GM12878 (cell line): ENCODE data around the gene POMC. TPM values are rescaled to one million over a fixed set of nuclear protein-coding genes. Genes with fewer than 3 reads are reported as not detected.

Experiments
- ASH2L ChIP-seq: fragments of 300-600, 200-600 bp; sonication (generic); IDR thresholded peaks from 2 replicates; pipeline ENCODE4 v1.6.1; 2017; ENCODE audit warnings: low read depth, mild to moderate bottlenecking, borderline replicate concordance
- ATF2 ChIP-seq: IDR thresholded peaks from 2 replicates; pipeline ENCODE4 v1.6.1; 2012; ENCODE audit warnings: low read length, inconsistent platforms
- ATF3 ChIP-seq: IDR thresholded peaks from 2 replicates; pipeline ENCODE4 v1.6.1; 2011; ENCODE audit warnings: low read depth, mild to moderate bottlenecking, low read length, moderate library complexity, borderline replicate concordance; ENCODE audit errors: extremely low read depth
- BCL11A ChIP-seq: IDR thresholded peaks from 2 replicates; pipeline ENCODE4 v1.6.1; 2011; ENCODE audit warnings: low read depth, low read length
- BCL3 ChIP-seq: IDR thresholded peaks from 2 replicates; pipeline ENCODE4 v1.6.1; 2011; ENCODE audit warnings: borderline replicate concordance, low read depth, mild to moderate bottlenecking, moderate library complexity, low read length; ENCODE audit not compliant: insufficient read depth, poor library complexity, severe bottlenecking
- BRCA1 ChIP-seq: IDR thresholded peaks from 2 replicates; pipeline ENCODE4 v1.6.1; 2011; ENCODE audit warnings: low read depth, low read length, improper control_type of control experiment
- CBX3 ChIP-seq: fragments of 200-600 bp; sonication (generic); IDR thresholded peaks from 2 replicates; pipeline ENCODE4 v1.6.1; 2016; ENCODE audit warnings: low read depth, borderline replicate concordance
- CHD1 ChIP-seq: IDR thresholded peaks from 2 replicates; pipeline ENCODE4 v1.6.1; 2012; ENCODE audit warnings: low read depth, low read length, improper control_type of control experiment
- CREB1 ChIP-seq: IDR thresholded peaks from 2 replicates; pipeline ENCODE4 v1.6.1; 2012; ENCODE audit warnings: low read depth, mild to moderate bottlenecking, inconsistent platforms
- DPF2 ChIP-seq: fragments of 450-650 bp; IDR thresholded peaks from 2 replicates; pipeline ENCODE4 v1.6.1; 2017; ENCODE audit warnings: mild to moderate bottlenecking
- E2F4 ChIP-seq: IDR thresholded peaks from 2 replicates; pipeline ENCODE4 v1.6.1; 2012; ENCODE audit warnings: low read depth, low read length, improper control_type of control experiment
- ETV6 ChIP-seq, 2 experiments: fragments of 450-650 bp in 1 of 2; IDR thresholded peaks in 1 of 2; conservative IDR thresholded peaks in 1 of 2; 2 replicates each; pipeline ENCODE4 v1.6.1; 2014; ENCODE audit warnings: antibody characterized with exemption in 1 of 2, borderline replicate concordance in 1 of 2, low read depth in 1 of 2, mild to moderate bottlenecking in 1 of 2, moderate library complexity in 1 of 2
- IKZF2 ChIP-seq, 2 experiments: fragments of 450-650 bp; IDR thresholded peaks; 2 replicates each; pipeline ENCODE4 v1.6.1; 2017; ENCODE audit warnings: mild to moderate bottlenecking in 2 of 2, moderate library complexity in 2 of 2
- IRF5 ChIP-seq: fragments of 450-650 bp; IDR thresholded peaks from 2 replicates; pipeline ENCODE4 v1.6.1; 2017; ENCODE audit warnings: borderline replicate concordance
- MTA3 ChIP-seq: IDR thresholded peaks from 2 replicates; pipeline ENCODE4 v1.6.1; 2012; ENCODE audit warnings: low read length, inconsistent platforms, borderline replicate concordance
- MYB ChIP-seq: fragments of 150-350 bp; IDR thresholded peaks from 2 replicates; pipeline ENCODE4 v1.6.1; 2014; ENCODE audit warnings: mild to moderate bottlenecking, low read depth, low read length, borderline replicate concordance
- PAX5 ChIP-seq: IDR thresholded peaks from 2 replicates; pipeline ENCODE4 v1.6.1; 2011; ENCODE audit warnings: low read depth, low read length, borderline replicate concordance
- RELA ChIP-seq: fragments of 450-650 bp; IDR thresholded peaks from 2 replicates; pipeline ENCODE4 v1.8.0; 2014; ENCODE audit warnings: borderline replicate concordance; ENCODE audit not compliant: partially characterized antibody
- TARDBP ChIP-seq: IDR thresholded peaks from 2 replicates; pipeline ENCODE4 v1.6.1; 2016; ENCODE audit warnings: borderline replicate concordance
- ZBTB40 ChIP-seq: fragments of 450-650 bp; IDR thresholded peaks from 2 replicates; pipeline ENCODE4 v1.6.1; 2016; ENCODE audit warnings: mild to moderate bottlenecking, moderate library complexity, borderline replicate concordance
- ZNF622 ChIP-seq: fragments of 450-650 bp; IDR thresholded peaks from 2 replicates; pipeline ENCODE4 v1.6.1; 2017; ENCODE audit warnings: mild to moderate bottlenecking, inconsistent platforms
- polyA plus RNA-seq, 11 experiments: library from polyadenylated mRNA; depleted of rRNA in 4 of 11; unstranded in 6 of 11; stranded (reverse) in 5 of 11; fragments of >200 nt; fragmentation: Nextera tagmentation in 4 of 11; fragmentation: Illumina TruSeq in 1 of 11; extraction: Ambion mirVana in 4 of 11; extraction: Trizol in 1 of 11; gene quantifications; 1 replicate in 1 of 11; 2 replicates in 10 of 11; pipeline versions ENCODE4 v1.2.1 to v1.2.3, GENCODE V29; 2011 to 2016; ENCODE audit warnings: inconsistent platforms in 2 of 11, missing spikeins in 2 of 11, low read depth in 1 of 11
- total RNA-seq, 4 experiments: library from RNA; depleted of rRNA in 3 of 4; stranded (reverse); fragments of >200 nt in 3 of 4; fragmentation: Illumina TruSeq in 1 of 4; extraction: Trizol in 1 of 4; gene quantifications; 2 replicates each; pipeline versions ENCODE4 v1.2.1 to v1.2.3, GENCODE V29; 2013 to 2021

The POMC gene
- total and polyA plus RNA-seq, 10 of the 15 experiments (the other 5 are each of a cell fraction or from before 2014, with no cell fraction given) = 0.05 to 14.7 (median 6.8) TPM; not detected in 1

GRCh38 chr2:25207078-25207545, 38.7 kb upstream of the POMC start (continued):
- TF ChIP-seq IRF5 (no peak), IKZF2 (IDR thresholded peaks at IDR 0.05) (peak; percentile 69 to 72), CBX3 (no peak), ATF2 (no peak), RELA (peak; percentile 61), E2F4 (no peak), ASH2L (no peak), CHD1 (no peak), DPF2 (peak; percentile 61), BRCA1 (no peak), MTA3 (no peak), CREB1 (peak; percentile 60), ZNF622 (no peak), PAX5 (0 out of 2 replicates have a peak, but pooled peaks have one; percentile 61), BCL3 (no peak), ZBTB40 (no peak), BCL11A (0 out of 2 replicates have a peak, but pooled peaks have one; percentile 12), TARDBP (no peak), ATF3 (no peak), MYB (no peak), ETV6 (conservative IDR thresholded peaks at IDR 0.05 in 1 of 2, IDR thresholded peaks at IDR 0.05 in 1 of 2; ENCODE audit: borderline replicate concordance in 1 of 2, low read depth in 1 of 2) (no peak)
